ENCODE results near the gene SLC12A5.

SLC12A5 gene

GRCh38 chr20:46030284-46031013 is 1.4 kb downstream of the SLC12A5 start:
- TF ChIP-seq, protein P1, sequence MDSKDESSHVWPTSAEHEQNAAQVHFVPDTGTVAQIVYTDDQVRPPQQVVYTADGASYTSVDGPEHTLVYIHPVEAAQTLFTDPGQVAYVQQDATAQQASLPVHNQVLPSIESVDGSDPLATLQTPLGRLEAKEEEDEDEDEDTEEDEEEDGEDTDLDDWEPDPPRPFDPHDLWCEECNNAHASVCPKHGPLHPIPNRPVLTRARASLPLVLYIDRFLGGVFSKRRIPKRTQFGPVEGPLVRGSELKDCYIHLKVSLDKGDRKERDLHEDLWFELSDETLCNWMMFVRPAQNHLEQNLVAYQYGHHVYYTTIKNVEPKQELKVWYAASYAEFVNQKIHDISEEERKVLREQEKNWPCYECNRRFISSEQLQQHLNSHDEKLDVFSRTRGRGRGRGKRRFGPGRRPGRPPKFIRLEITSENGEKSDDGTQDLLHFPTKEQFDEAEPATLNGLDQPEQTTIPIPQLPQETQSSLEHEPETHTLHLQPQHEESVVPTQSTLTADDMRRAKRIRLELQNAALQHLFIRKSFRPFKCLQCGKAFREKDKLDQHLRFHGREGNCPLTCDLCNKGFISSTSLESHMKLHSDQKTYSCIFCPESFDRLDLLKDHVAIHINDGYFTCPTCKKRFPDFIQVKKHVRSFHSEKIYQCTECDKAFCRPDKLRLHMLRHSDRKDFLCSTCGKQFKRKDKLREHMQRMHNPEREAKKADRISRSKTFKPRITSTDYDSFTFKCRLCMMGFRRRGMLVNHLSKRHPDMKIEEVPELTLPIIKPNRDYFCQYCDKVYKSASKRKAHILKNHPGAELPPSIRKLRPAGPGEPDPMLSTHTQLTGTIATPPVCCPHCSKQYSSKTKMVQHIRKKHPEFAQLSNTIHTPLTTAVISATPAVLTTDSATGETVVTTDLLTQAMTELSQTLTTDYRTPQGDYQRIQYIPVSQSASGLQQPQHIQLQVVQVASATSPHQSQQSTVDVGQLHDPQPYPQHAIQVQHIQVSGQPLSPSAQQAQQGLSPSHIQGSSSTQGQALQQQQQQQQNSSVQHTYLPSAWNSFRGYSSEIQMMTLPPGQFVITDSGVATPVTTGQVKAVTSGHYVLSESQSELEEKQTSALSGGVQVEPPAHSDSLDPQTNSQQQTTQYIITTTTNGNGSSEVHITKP (tag by site-specific recombination; IDR thresholded peaks at IDR 0.05) = no peak
- no peak for TF ChIP-seq KLF8 (tag by site-specific recombination; IDR thresholded peaks at IDR 0.05)
- TF ChIP-seq ZNF10 (tag by site-specific recombination; IDR thresholded peaks at IDR 0.05) = no peak
- no peak for TF ChIP-seq ZNF791 (tag by site-specific recombination; IDR thresholded peaks at IDR 0.05)
- no peak for TF ChIP-seq ZNF19 (tag by site-specific recombination; IDR thresholded peaks at IDR 0.05; ENCODE audit: low read depth)
- TF ChIP-seq ZNF248 (tag by site-specific recombination; IDR thresholded peaks at IDR 0.05) = no peak
- TF ChIP-seq ZNF292 (tag by site-specific recombination; IDR thresholded peaks at IDR 0.05; ENCODE audit: borderline replicate concordance, low read depth) = no peak
- no peak for TF ChIP-seq ZNF132 (tag by site-specific recombination; IDR thresholded peaks at IDR 0.05; ENCODE audit: borderline replicate concordance)
- TF ChIP-seq ZSCAN23 (tag by site-specific recombination; IDR thresholded peaks at IDR 0.05) = no peak
- no peak for TF ChIP-seq ZNF311 (tag by site-specific recombination; IDR thresholded peaks at IDR 0.05; ENCODE audit: borderline replicate concordance)
- no peak for TF ChIP-seq ZBTB20 (tag by site-specific recombination; IDR thresholded peaks at IDR 0.05)
- no peak for TF ChIP-seq ZNF596 (tag by site-specific recombination; IDR thresholded peaks at IDR 0.05)
- TF ChIP-seq ZNF211 (tag by site-specific recombination; IDR thresholded peaks at IDR 0.05; ENCODE audit: low read depth) = no peak
- TF ChIP-seq ZNF747 (tag by site-specific recombination; IDR thresholded peaks at IDR 0.05) = no peak
- TF ChIP-seq ZNF776 (tag by site-specific recombination; IDR thresholded peaks at IDR 0.05; ENCODE audit: borderline replicate concordance) = no peak
- no peak for TF ChIP-seq GLI4 (tag by site-specific recombination; IDR thresholded peaks at IDR 0.05)
- no peak for TF ChIP-seq ZNF513 (tag by site-specific recombination; IDR thresholded peaks at IDR 0.05)
- no peak for TF ChIP-seq SCRT2 (tag by site-specific recombination; IDR thresholded peaks at IDR 0.05)
- TF ChIP-seq PRDM1 (tag by site-specific recombination; IDR thresholded peaks at IDR 0.05) = no peak
- TF ChIP-seq ZNF555 (tag by site-specific recombination; conservative IDR thresholded peaks at IDR 0.05) = no peak
- ChIA-PET CTCF (no interaction called here), POLR2A (no interaction called here)
- no peak overlapping the region for H3K4me3 ChIP-seq (ENCODE audit: low read depth, low read length)
- H3K27ac ChIP-seq (ENCODE audit: extremely low read depth, low read depth, low read length) = no peak overlapping the region
- no peaks in the 10 kb centered on the region for H3K4me1 ChIP-seq (ENCODE audit: control insufficient read depth, insufficient read depth, low read length)
- no peaks in the 10 kb centered on the region for H3K36me3 ChIP-seq (ENCODE audit: control insufficient read depth in 2 of 2, insufficient read depth in 1 of 2, low read length in 2 of 2)
- no peaks in the 10 kb centered on the region for H3K9me3 ChIP-seq (ENCODE audit: control insufficient read depth, insufficient read depth, low read depth, low read length)

GRCh38 chr20:46031014-46031569 is 2.1 kb downstream of the SLC12A5 start:
- Histone ChIP-seq H3K27ac (ENCODE audit: extremely low read depth, low read depth, low read length) (no peak overlapping the region), H3K36me3 (ENCODE audit: control insufficient read depth in 2 of 2, insufficient read depth in 1 of 2, low read length in 2 of 2) (no peaks in the 10 kb centered on the region), H3K4me1 (ENCODE audit: control insufficient read depth, insufficient read depth, low read length) (no peaks in the 10 kb centered on the region), H3K4me3 (ENCODE audit: low read depth, low read length) (no peak overlapping the region), H3K9me3 (ENCODE audit: control insufficient read depth, insufficient read depth, low read depth, low read length) (no peaks in the 10 kb centered on the region)
- CTCF ChIA-PET = interaction anchor here (1.0 to 1.8 kb wide), 2 partner anchors 8 to 9 kb away, joined by 5 read pairs; no protein-coding TSS in a partner anchor
- POLR2A ChIA-PET = interaction anchor here (1.2 kb wide), 1 partner anchor 37 kb away, joined by 3 read pairs; no protein-coding TSS in a partner anchor
- TF ChIP-seq, protein P2, sequence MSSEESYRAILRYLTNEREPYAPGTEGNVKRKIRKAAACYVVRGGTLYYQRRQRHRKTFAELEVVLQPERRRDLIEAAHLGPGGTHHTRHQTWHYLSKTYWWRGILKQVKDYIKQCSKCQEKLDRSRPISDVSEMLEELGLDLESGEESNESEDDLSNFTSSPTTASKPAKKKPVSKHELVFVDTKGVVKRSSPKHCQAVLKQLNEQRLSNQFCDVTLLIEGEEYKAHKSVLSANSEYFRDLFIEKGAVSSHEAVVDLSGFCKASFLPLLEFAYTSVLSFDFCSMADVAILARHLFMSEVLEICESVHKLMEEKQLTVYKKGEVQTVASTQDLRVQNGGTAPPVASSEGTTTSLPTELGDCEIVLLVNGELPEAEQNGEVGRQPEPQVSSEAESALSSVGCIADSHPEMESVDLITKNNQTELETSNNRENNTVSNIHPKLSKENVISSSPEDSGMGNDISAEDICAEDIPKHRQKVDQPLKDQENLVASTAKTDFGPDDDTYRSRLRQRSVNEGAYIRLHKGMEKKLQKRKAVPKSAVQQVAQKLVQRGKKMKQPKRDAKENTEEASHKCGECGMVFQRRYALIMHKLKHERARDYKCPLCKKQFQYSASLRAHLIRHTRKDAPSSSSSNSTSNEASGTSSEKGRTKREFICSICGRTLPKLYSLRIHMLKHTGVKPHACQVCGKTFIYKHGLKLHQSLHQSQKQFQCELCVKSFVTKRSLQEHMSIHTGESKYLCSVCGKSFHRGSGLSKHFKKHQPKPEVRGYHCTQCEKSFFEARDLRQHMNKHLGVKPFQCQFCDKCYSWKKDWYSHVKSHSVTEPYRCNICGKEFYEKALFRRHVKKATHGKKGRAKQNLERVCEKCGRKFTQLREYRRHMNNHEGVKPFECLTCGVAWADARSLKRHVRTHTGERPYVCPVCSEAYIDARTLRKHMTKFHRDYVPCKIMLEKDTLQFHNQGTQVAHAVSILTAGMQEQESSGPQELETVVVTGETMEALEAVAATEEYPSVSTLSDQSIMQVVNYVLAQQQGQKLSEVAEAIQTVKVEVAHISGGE (tag by site-specific recombination; conservative IDR thresholded peaks at IDR 0.05; ENCODE audit: low read depth) = no peak
- TF ChIP-seq ZBTB48 (tag by site-specific recombination; IDR thresholded peaks at IDR 0.05) = no peak
- no peak for TF ChIP-seq KLF17 (tag by site-specific recombination; IDR thresholded peaks at IDR 0.05)
